BJ (cell line): ENCODE data around the gene LDB2. TPM values are rescaled to one million over a fixed set of nuclear protein-coding genes. Genes with fewer than 3 reads are reported as not detected.

Experiments
- CTCF ChIA-PET: fragments of 350-600 bp; formaldehyde crosslinking; extraction: SDS; loops from one replicate; lab custom pipeline; 2021; ENCODE audit warnings: antibody characterized with exemption, inconsistent platforms; lab: Yijun Ruan, JAX
- POLR2A ChIA-PET: fragments of 300-600 bp; sonication (Branson Sonifier 250); formaldehyde crosslinking; extraction: SDS; loops from one replicate; lab custom pipeline; 2021; ENCODE audit warnings: antibody characterized with exemption; lab: Charles Lee
- DNase-seq: peaks from one replicate; pipeline ENCODE4 v3.0.0-alpha.2; 2011; ENCODE audit warnings: low read depth
- H3K27me3 ChIP-seq: 2 replicates; pipeline ENCODE4 v1.6.0; 2011; ENCODE audit warnings: low read length; ENCODE audit not compliant: control insufficient read depth, insufficient read depth
- H3K36me3 ChIP-seq: 2 replicates; pipeline ENCODE4 v1.5.1; 2011; ENCODE audit warnings: low read length; ENCODE audit not compliant: control insufficient read depth, insufficient read depth
- H3K4me3 ChIP-seq: 2 replicates; pipeline ENCODE4 v1.5.1; 2011; ENCODE audit warnings: low read depth, mild to moderate bottlenecking, control low read depth, low read length
- polyA minus RNA-seq: library from RNA; depleted of rRNA, polyadenylated mRNA; stranded (reverse); fragments of >200 nt; gene quantifications from 2 replicates; pipeline ENCODE4 v1.2.3, GENCODE V29; 2011; rRNA and poly(A)+ RNA removed
- polyA plus RNA-seq: library from polyadenylated mRNA; depleted of rRNA; stranded (reverse); fragments of >200 nt; gene quantifications from 2 replicates; pipeline ENCODE4 v1.2.3, GENCODE V29; 2011; rRNA removed
- TF ChIP-seq, protein P1 (sequence below): IDR thresholded peaks from 2 replicates; pipeline ENCODE4 v1.5.1; 2011; ENCODE audit warnings: low read depth, mild to moderate bottlenecking, control low read depth, inconsistent platforms, low read length, moderate library complexity; ENCODE audit not compliant: insufficient read depth

LDB2 gene
- polyA plus RNA-seq (79.7 and 97.9 TPM in 2 replicates), polyA minus RNA-seq (112 and 149 TPM in 2 replicates)

DNA sequence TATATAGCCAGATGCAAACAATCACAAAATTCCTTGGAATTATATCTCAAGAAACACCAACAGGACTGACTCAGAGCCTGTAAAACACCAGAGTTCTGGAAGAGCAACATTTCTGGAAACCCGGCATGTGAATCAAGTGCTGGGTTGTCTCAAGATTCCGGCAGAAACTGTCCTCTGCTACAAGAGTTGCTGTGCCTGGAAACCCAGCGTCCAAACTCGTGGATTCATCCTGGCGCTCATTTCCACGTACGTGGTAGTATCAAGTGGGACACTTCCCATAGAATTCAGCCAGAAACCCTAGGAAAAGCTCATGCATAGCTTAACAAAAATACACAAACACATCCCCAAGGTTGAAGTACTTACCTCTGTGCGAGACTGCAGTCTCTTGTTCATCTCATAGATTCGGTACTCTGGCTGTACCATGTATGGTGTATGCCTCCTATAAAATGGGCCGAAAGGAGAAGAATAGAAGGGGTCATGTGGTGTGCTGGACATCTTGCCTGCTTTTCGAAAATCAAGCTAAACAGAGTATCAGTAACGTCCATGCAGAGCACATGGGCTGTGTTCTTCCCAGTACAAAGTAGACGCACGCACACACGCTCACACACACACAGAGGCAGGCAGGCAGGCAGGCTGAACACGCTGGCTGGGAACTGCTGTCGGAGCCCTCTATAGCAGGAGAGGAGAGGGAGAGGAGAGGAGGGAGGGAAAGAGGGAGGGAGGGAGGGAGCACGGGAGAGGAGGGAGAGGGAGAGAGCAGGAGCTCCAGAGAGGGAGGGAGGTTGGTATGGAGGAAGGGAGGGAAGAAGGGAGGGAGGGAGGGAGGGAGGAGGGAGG, at the start of gene LDB2:
LDB2 (minus strand) TSS at position 655 of the 837 bp plus-strand sequence.
- ChIA-PET POLR2A (no interaction called here), CTCF (interaction anchor here (0.8 to 1.5 kb wide), 4 partner anchors 16 to 426 kb away, joined by 3 to 6 read pairs (median 4); no protein-coding TSS in a partner anchor)
- H3K27me3 ChIP-seq = no peaks in the 10 kb centered on the region
- peak within 1 kb of the TSS; percentile 43 for H3K4me3 ChIP-seq
- DNase-seq = peak; percentile 48
- H3K36me3 ChIP-seq = no peaks in the 10 kb centered on the region
- TF ChIP-seq, protein P1, sequence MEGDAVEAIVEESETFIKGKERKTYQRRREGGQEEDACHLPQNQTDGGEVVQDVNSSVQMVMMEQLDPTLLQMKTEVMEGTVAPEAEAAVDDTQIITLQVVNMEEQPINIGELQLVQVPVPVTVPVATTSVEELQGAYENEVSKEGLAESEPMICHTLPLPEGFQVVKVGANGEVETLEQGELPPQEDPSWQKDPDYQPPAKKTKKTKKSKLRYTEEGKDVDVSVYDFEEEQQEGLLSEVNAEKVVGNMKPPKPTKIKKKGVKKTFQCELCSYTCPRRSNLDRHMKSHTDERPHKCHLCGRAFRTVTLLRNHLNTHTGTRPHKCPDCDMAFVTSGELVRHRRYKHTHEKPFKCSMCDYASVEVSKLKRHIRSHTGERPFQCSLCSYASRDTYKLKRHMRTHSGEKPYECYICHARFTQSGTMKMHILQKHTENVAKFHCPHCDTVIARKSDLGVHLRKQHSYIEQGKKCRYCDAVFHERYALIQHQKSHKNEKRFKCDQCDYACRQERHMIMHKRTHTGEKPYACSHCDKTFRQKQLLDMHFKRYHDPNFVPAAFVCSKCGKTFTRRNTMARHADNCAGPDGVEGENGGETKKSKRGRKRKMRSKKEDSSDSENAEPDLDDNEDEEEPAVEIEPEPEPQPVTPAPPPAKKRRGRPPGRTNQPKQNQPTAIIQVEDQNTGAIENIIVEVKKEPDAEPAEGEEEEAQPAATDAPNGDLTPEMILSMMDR = no peak

DNA sequence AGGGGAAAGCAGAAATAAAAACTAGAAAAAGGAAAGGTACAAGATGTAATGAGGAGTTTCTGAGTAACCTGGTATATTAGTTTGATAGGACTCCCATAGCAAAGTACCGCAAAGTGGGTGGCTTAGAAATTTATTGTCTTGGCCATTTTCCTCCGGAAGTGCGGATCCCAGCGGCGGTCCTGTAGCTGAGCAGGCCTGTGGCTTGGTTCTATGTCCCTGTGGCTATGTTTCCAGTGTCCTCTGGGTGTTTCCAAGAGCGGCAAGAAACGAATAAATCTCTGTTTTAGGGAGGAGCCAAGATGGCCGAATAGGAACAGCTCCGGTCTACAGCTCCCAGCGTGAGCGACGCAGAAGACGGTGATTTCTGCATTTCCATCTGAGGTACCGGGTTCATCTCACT, 44.0 kb upstream of the LDB2 start:
- Histone ChIP-seq H3K36me3 (no peaks in the 10 kb centered on the region), H3K27me3 (no peaks in the 10 kb centered on the region), H3K4me3 (no peak overlapping the region)
- TF ChIP-seq, protein P1 = no peak
- ChIA-PET CTCF (interaction anchor here (0.9 kb wide), 1 partner anchor 178 kb away, joined by 3 read pairs; no protein-coding TSS in a partner anchor), POLR2A (no interaction called here)
- DNase-seq = no peak

DNA sequence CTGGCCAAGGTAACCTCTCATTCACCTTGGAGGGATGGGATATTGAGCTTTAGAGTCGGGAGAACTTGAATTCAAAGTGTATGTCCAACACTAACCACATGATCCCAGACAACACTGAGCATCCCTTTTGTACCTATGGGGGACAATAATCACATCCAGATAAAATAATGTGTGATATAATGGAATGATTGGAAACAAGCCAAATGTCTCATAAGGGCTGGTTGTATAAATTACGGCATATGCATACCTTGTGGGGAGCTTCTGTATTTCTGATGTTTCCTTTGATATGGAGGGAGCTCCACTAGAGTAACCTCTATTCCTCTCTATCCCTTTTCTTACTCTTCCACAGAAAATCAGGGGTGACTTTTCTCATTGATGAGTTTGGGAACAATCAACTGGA, 40.7 kb upstream of the LDB2 start:
- POLR2A ChIA-PET = interaction anchor here (0.5 kb wide), 1 partner anchor 12 kb away, joined by 4 read pairs; no protein-coding TSS in a partner anchor
- CTCF ChIA-PET = interaction anchor here (0.5 kb wide), 1 partner anchor 14 kb away, joined by 4 read pairs; no protein-coding TSS in a partner anchor
- DNase-seq = no peak
- Histone ChIP-seq H3K36me3 (no peaks in the 10 kb centered on the region), H3K27me3 (no peaks in the 10 kb centered on the region), H3K4me3 (no peak overlapping the region)
- TF ChIP-seq, protein P1 = no peak

DNA sequence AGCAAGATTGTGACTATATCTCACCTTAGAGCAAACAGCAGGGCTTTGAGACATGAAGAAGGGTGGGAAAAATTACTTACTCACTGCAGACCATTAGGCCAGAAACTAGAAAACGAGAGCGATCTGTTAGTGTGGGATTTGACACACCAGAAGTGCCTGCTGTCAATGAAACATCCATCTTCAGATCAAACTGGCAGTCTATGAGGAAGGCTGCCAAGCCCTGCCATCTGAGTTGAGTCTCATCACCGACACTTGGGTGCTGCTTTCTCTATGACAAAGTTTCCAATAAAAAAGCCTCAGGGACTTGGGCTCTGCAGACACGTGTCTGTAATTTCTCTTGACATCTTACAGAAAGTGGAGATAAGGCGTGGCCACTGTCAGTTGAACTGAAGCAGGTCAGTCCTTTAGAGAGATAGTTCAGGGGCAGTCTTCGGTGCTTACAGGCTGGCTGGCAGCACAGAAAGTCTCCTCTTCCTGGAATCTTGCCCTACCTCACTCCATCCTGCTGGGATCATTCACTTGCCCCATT, 40.1 kb upstream of the LDB2 start:
- no peaks in the 10 kb centered on the region for H3K27me3 ChIP-seq
- DNase-seq = no peak
- ChIA-PET CTCF (no interaction called here), POLR2A (interaction anchor here (0.5 kb wide), 1 partner anchor 13 kb away, joined by 4 read pairs; no protein-coding TSS in a partner anchor)
- TF ChIP-seq, protein P1 = no peak
- H3K4me3 ChIP-seq = no peak overlapping the region
- H3K36me3 ChIP-seq = no peaks in the 10 kb centered on the region
